Kidney (tissue), 14 donors: ENCODE data around the gene TMEM178B. TPM values are rescaled to one million over a fixed set of nuclear protein-coding genes. Genes with fewer than 3 reads are reported as not detected.
A peak's percentile ranks its signal among the peaks of the same experiment; 100 is the strongest.

Source experiments
- DNase-seq, 5 donors: peaks; one replicate each; pipeline ENCODE4 v3.0.0-alpha.2; 2013 to 2020
- FAIRE-seq: peaks from 2 replicates; lab custom pipeline; 2012; peaks lifted over from hg19 to GRCh38; lab: Jason Lieb, UNC
- H3K27ac ChIP-seq, 2 donors: one replicate each; pipeline ENCODE4 v1.7.0; 2013; ENCODE audit warnings: low read depth in 2 of 2, low read length in 2 of 2, inconsistent platforms in 1 of 2
- H3K27me3 ChIP-seq: one replicate; pipeline ENCODE4 v1.7.1; 2013; ENCODE audit warnings: low read length, inconsistent platforms; ENCODE audit not compliant: control insufficient read depth, insufficient read depth
- H3K36me3 ChIP-seq, 3 donors: one replicate each; pipeline versions ENCODE4 v1.7.0 to v1.7.1; 2013; ENCODE audit warnings: low read length in 3 of 3, control low read depth in 1 of 3, inconsistent platforms in 1 of 3; ENCODE audit not compliant: insufficient read depth in 3 of 3, control insufficient read depth in 2 of 3
- H3K4me1 ChIP-seq, 3 donors: one replicate each; pipeline versions ENCODE4 v1.7.0 to v1.7.1; 2013; ENCODE audit warnings: low read length in 3 of 3, inconsistent platforms in 1 of 3, low read depth in 1 of 3; ENCODE audit not compliant: control insufficient read depth in 2 of 3, insufficient read depth in 2 of 3
- H3K4me3 ChIP-seq, 3 donors: one replicate each; pipeline versions ENCODE4 v1.7.0 to v1.8.1; 2013; ENCODE audit warnings: low read length in 3 of 3, control low read depth in 1 of 3, inconsistent platforms in 1 of 3
- H3K9ac ChIP-seq, 3 donors: one replicate each; pipeline versions ENCODE4 v1.7.0 to v1.7.1; 2013; ENCODE audit warnings: low read length in 3 of 3, control low read depth in 1 of 3, inconsistent platforms in 1 of 3
- H3K9me3 ChIP-seq, 3 donors: one replicate each; pipeline versions ENCODE4 v1.7.0 to v1.7.1; 2013; ENCODE audit warnings: low read length in 3 of 3, control low read depth in 1 of 3, inconsistent platforms in 1 of 3; ENCODE audit not compliant: control insufficient read depth in 2 of 3, insufficient read depth in 1 of 3
- CTCF ChIP-seq: IDR thresholded peaks from 3 replicates; pipeline ENCODE4 v1.5.1; 2012; ENCODE audit warnings: mild to moderate bottlenecking, moderate library complexity, borderline replicate concordance; ENCODE audit not compliant: insufficient read depth; ENCODE audit errors: extremely low read depth
- intact Hi-C: fragments of 100-400 bp; cut with DNase I; formaldehyde crosslinking; loops from one replicate; pipeline ENCODE4 v1.11.1; 2022
- polyA plus RNA-seq: library from polyadenylated mRNA; stranded (reverse); fragments of 350-450 nt; fragmentation: Illumina TruSeq; extraction: RNeasy Lipid Tissue Mini Kit (QIAGEN cat#74804); gene quantifications from one replicate; pipeline ENCODE4 v1.2.3, GENCODE V29; 2014; ENCODE audit warnings: low read depth, low replicate concordance; ENCODE audit not compliant: insufficient read depth
- total RNA-seq: library from RNA; stranded (reverse); fragmentation: NEBNext Ultra II Directional; extraction: Animal tissue kit (Norgen Biotek cat#: 25700); gene quantifications from one replicate; pipeline ENCODE4 v1.2.1, GENCODE V29; 2021
- donor health status: control.
- donor health status: control.
- donor health status: control.
- donor health status: control.
- donor health status: control.
- donor health status: DM: yes; HTN: yes; CAD: no.
- donor health status: Normal renal cell carcinoma (clear cell type).

TMEM178B gene
- total and polyA plus RNA-seq, 2 donors from 2014 or later = 0.58 to 20.0 TPM

GRCh38 chr7:141513720-141514119, 439.9 kb downstream of the TMEM178B start:
- H3K27me3 ChIP-seq = peaks cover 6% of the 10 kb centered on the region
- no peaks in the 10 kb centered on the region for H3K36me3 ChIP-seq
- no peak overlapping the region for H3K4me3 ChIP-seq
- H3K9ac ChIP-seq = no peak overlapping the region
- H3K9me3 ChIP-seq = no peaks in the 10 kb centered on the region
- intact Hi-C loops = no loop called here
- H3K4me1 ChIP-seq = peaks cover 0 to 3% (median 0%) of the 10 kb centered on the region in 3 donors
- H3K27ac ChIP-seq = no peak overlapping the region
- FAIRE-seq (no peak), DNase-seq (no peak)
- no peak for TF ChIP-seq CTCF

GRCh38 chr7:141515941-141516340, 442.1 kb downstream of the TMEM178B start:
- no peak for FAIRE-seq
- intact Hi-C loops = no loop called here
- H3K9me3 ChIP-seq = no peaks in the 10 kb centered on the region
- no peak for TF ChIP-seq CTCF
- peaks cover 0 to 3% (median 0%) of the 10 kb centered on the region in 3 donors for H3K4me1 ChIP-seq
- peak in 1 of 5 donors; percentile 26 for DNase-seq
- H3K27ac ChIP-seq = no peak overlapping the region
- no peak overlapping the region for H3K9ac ChIP-seq
- H3K4me3 ChIP-seq = no peak overlapping the region
- H3K27me3 ChIP-seq = peaks cover 6% of the 10 kb centered on the region
- H3K36me3 ChIP-seq = no peaks in the 10 kb centered on the region

DNA sequence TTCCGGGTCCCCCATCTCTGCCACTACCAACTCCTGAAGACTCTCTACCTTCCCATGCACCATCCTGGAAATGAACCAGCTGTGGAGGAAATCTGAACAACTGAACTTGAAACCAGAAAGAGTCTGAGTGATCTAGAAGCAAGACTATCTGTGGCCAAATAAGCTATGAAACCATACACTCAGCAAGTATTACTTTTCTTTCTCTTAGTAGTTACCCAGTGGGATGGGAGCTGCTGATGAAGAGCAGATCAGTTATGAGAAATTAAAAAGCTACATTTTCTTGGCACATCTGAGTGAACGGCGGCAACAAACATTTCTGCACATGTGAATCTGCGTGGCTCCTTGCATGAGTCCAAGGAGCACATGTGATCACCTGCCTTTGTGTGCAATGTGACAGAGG, 445.8 kb downstream of the TMEM178B start:
- no peak overlapping the region for H3K4me3 ChIP-seq
- FAIRE-seq (no peak), DNase-seq (no peak)
- H3K27me3 ChIP-seq = no peaks in the 10 kb centered on the region
- no peaks in the 10 kb centered on the region for H3K9me3 ChIP-seq
- no peak overlapping the region for H3K27ac ChIP-seq
- TF ChIP-seq CTCF = no peak
- H3K4me1 ChIP-seq = no peaks in the 10 kb centered on the region
- no peaks in the 10 kb centered on the region for H3K36me3 ChIP-seq
- intact Hi-C loops = no loop called here
- H3K9ac ChIP-seq = no peak overlapping the region

- H3K4me3 ChIP-seq = no peak overlapping the region
- H3K9ac ChIP-seq = no peak overlapping the region
- no peaks in the 10 kb centered on the region for H3K4me1 ChIP-seq
- no peak overlapping the region for H3K27ac ChIP-seq
- intact Hi-C loops = no loop called here
- DNase-seq (no peak), FAIRE-seq (no peak)
- H3K36me3 ChIP-seq = no peaks in the 10 kb centered on the region
- H3K9me3 ChIP-seq = no peaks in the 10 kb centered on the region
- no peaks in the 10 kb centered on the region for H3K27me3 ChIP-seq
- TF ChIP-seq CTCF = no peak
Measured at GRCh38 chr7:141522657-141523342, 448.9 kb downstream of the TMEM178B start.
